Ectodermal cell (in vitro differentiated cells): Measurements from ENCODE around the gene LSM12.
A peak's percentile ranks its signal among the peaks of the same experiment; 100 is the strongest.
"Not testable (repeated sequence)": the region's sequence is repeated elsewhere in the genome, so short reads cannot be mapped to it uniquely, and the experiment has no call there.

Experiments used
- H3K27ac ChIP-seq: 2 replicates; pipeline ENCODE4 v1.7.0; 2013; ENCODE audit warnings: mild to moderate bottlenecking, low read depth, low read length; ENCODE audit not compliant: insufficient read depth, poor library complexity, severe bottlenecking
- H3K27me3 ChIP-seq: 2 replicates; pipeline ENCODE4 v1.7.0; 2013; ENCODE audit warnings: mild to moderate bottlenecking, low read length; ENCODE audit not compliant: insufficient read depth, control insufficient read depth, poor library complexity, severe bottlenecking
- H3K36me3 ChIP-seq: one replicate; pipeline ENCODE4 v1.7.0; 2013; ENCODE audit warnings: low read length; ENCODE audit not compliant: control insufficient read depth, insufficient read depth
- H3K4me1 ChIP-seq: one replicate; pipeline ENCODE4 v1.7.0; 2013; ENCODE audit warnings: low read length; ENCODE audit not compliant: control insufficient read depth, insufficient read depth
- H3K4me3 ChIP-seq: 2 replicates; pipeline ENCODE4 v1.7.0; 2013; ENCODE audit warnings: low read depth, low read length, control low read depth; ENCODE audit not compliant: insufficient read depth
- H3K9me3 ChIP-seq: 2 replicates; pipeline ENCODE4 v1.7.0; 2013; ENCODE audit warnings: mild to moderate bottlenecking, low read length, moderate library complexity; ENCODE audit not compliant: control insufficient read depth
- WGBS, 2 experiments: methylation state at CpG; one replicate each; pipeline ENCODE4 v1.1.7; 2013; ENCODE audit warnings: missing lambda C conversion rate in 2 of 2; 5-methylcytosine and 5-hydroxymethylcytosine counted together

The LSM12 gene

GRCh38 chr17:44043272-44043696 lies 23.2 kb downstream of the LSM12 start:
- Histone ChIP-seq H3K9me3 (no peaks in the 10 kb centered on the region), H3K4me1 (no peaks in the 10 kb centered on the region), H3K27ac (no peak overlapping the region), H3K4me3 (no peak overlapping the region), H3K36me3 (peaks cover 25% of the 10 kb centered on the region), H3K27me3 (no peaks in the 10 kb centered on the region)
- 90 to 95% methylated on average over 4 of the region's 4 CpGs for WGBS, 2 experiments

DNA sequence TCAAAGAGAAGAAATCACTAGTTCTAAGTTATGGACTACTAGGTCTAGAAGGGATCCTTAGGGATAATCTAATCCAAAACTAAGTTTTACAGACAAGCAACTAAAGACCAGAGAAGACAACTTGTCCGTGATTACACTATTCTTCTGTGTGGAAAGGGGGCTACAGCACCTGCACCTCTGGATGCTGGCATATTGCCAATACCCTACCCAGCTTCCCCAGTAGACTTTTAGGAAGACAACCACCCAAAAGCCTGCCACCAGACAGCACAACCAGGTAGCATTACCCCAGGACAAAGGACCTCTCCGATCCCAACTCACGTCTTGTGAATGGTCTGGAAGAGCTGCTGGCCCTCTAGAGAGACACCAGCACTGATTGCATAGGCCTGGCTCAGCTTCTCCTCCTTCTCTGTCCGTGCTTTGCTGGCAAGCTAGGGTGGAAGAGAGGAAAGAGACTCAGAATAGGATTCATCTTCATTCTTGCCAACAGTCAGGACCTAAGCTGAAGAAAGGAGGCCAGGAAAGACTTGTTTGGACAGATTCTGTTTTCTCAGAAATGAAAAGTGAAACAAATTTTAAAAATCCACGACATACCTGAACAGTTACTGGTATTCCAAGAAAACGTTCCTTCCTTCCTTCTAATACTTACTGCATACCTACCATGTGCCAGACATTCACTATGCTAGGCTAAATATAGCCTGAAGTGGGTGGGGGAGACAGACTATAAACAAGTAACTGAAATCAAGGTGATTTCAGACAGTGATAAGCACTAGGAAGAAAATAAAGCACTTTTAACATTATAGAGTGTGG lies 26.4 kb downstream of the LSM12 start:
- Histone ChIP-seq H3K36me3 (peaks cover 30% of the 10 kb centered on the region), H3K4me1 (no peaks in the 10 kb centered on the region), H3K4me3 (no peak overlapping the region), H3K27ac (no peak overlapping the region), H3K9me3 (no peaks in the 10 kb centered on the region), H3K27me3 (no peaks in the 10 kb centered on the region)
- WGBS, 2 experiments: 94 to 95% methylated on average over 6 of the region's 6 CpGs

DNA sequence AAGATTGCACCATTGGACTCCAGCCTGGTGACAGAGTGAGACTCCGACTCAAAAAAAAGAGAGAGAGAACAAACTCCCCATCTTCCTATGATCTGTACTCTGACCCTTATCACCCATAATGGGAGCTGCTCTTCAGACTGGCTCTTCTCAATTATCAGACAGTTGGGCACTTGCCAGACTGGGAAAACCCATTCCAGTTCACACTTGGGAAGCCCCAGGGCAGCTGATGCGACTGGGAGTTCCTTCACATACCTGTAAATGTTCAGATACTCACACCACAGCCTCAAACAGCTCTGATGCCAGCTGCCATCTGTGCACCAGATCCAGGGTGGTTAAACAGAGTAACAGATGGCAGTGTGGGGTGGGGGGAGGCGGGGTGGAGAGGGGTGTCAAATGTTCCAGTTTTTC lies 27.9 kb downstream of the LSM12 start:
- 97% methylated on average over 3 of the region's 3 CpGs for WGBS, 2 experiments
- Histone ChIP-seq H3K9me3 (no peaks in the 10 kb centered on the region), H3K27me3 (no peaks in the 10 kb centered on the region), H3K4me3 (no peak overlapping the region), H3K4me1 (no peaks in the 10 kb centered on the region), H3K27ac (no peak overlapping the region), H3K36me3 (peaks cover 38% of the 10 kb centered on the region)

DNA sequence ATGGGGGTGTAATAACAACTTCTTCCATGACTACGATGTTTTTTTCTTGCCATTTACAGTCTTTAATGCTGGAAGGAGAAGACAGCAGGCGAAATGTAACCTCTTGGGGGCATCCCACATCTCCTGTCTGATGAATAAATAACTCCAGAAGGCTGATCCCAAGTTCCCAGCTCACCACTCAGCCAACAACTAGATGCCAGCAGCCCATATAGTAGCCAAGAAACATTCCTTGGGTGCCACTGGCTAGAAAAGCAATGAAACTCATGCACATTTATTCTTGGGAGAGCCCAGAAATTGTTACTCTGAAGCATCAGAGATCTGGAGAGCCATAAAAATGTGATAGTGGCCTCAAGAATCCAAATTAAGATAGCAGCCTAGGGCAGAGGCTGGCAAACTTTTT lies 29.0 kb downstream of the LSM12 start:
- peaks cover 43% of the 10 kb centered on the region for H3K36me3 ChIP-seq
- 88 to 100% methylated on average over 2 of the region's 2 CpGs for WGBS, 2 experiments

GRCh38 chr17:44034688-44035087 lies 31.8 kb downstream of the LSM12 start:
- WGBS, 2 experiments: no CpG with 5 or more reads among the region's 3 CpGs
- H3K4me3 ChIP-seq, H3K27ac ChIP-seq, H3K27me3 ChIP-seq, H3K9me3 ChIP-seq, H3K4me1 ChIP-seq: not testable (repeated sequence)
- peaks cover 38% of the 10 kb centered on the region for H3K36me3 ChIP-seq

More for the DNA sequence above, 29.0 kb downstream of the LSM12 start:
- H3K27me3 ChIP-seq: no peaks in the 10 kb centered on the region
- no peaks in the 10 kb centered on the region for H3K9me3 ChIP-seq
- no peak overlapping the region for H3K27ac ChIP-seq
- H3K4me1 ChIP-seq: no peaks in the 10 kb centered on the region
- H3K4me3 ChIP-seq: no peak overlapping the region

DNA sequence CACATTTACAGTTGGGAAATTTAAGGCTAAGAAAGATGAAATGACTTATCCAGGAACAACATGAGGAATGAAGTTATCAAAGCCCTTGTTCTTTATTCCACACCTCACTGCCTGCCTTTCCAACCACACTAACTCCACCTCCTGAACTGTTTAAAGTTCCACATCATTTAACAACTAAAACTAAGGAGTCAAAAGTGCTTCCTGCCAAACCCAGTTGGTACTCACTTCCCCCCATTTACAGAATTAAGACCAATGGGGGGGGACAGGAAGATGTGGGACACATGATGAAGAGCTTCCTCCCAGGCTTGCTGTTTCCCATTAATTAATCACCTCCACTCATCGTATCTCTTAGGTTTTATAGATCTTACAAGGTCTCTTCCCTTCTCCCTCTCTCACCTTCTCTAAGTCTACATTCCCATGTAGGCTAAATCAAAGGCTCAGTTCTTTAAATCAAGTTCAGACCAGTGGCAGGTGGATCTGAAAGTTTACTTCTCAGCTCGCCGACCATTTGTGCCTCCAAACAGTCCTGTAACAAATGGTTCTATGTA lies 32.5 kb downstream of the LSM12 start:
- peaks cover 36% of the 10 kb centered on the region for H3K36me3 ChIP-seq
- no peak overlapping the region for H3K4me3 ChIP-seq
- H3K27me3 ChIP-seq: no peaks in the 10 kb centered on the region
- H3K9me3 ChIP-seq: no peaks in the 10 kb centered on the region
- no peaks in the 10 kb centered on the region for H3K4me1 ChIP-seq
- no peak overlapping the region for H3K27ac ChIP-seq
- 93 to 94% methylated on average over 3 of the region's 3 CpGs for WGBS, 2 experiments

DNA sequence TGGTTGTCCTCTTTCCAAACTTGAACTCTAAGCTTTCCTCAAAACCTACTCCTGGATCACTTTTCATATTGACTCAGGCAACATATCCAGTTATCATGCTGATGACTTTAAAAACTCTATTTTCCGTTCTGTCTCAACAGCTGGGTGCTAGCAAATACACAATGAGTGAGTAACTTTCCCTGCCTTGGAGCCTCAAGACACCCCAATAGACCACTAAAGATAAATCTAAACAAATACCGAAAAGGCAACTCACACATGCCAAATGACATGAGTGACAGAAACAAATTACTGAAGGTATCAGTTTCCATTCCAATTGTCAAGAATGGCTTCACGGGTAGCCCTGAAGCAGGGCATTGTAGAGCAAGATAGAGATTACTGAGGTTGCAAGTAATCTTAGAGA lies 36.0 kb downstream of the LSM12 start:
- Histone ChIP-seq H3K36me3 (peaks cover 15% of the 10 kb centered on the region), H3K9me3 (no peaks in the 10 kb centered on the region)
- 97 to 98% methylated on average over 3 of the region's 3 CpGs for WGBS, 2 experiments

DNA sequence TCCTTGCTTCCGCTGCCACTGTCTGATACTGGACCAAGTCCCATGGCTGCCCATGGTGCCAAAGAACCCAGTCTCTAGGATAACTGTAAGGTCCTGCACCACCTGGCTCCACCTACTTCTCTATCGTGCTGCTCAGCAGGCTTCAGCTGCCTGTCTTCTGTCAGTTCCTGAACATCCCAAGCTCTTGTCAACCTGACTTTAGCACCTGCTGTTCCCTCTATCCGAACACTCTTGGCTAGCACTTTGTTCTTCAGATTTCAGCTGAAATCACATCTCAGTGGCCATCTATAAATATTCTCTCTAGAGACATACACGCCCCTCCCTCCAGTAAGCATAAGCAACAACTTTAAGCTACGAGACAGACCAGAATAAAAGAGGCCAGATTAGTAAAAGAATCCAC lies 36.7 kb downstream of the LSM12 start:
- peaks cover 15% of the 10 kb centered on the region for H3K36me3 ChIP-seq
- no peak overlapping the region for H3K4me3 ChIP-seq
- H3K9me3 ChIP-seq: no peaks in the 10 kb centered on the region
- no peaks in the 10 kb centered on the region for H3K27me3 ChIP-seq
- 92 to 93% methylated on average over 5 of the region's 5 CpGs for WGBS, 2 experiments
- H3K4me1 ChIP-seq: no peaks in the 10 kb centered on the region
- H3K27ac ChIP-seq: no peak overlapping the region

More for the DNA sequence above, 36.0 kb downstream of the LSM12 start:
- Histone ChIP-seq H3K27me3 (no peaks in the 10 kb centered on the region), H3K4me1 (no peaks in the 10 kb centered on the region), H3K4me3 (no peak overlapping the region), H3K27ac (no peak overlapping the region)

DNA sequence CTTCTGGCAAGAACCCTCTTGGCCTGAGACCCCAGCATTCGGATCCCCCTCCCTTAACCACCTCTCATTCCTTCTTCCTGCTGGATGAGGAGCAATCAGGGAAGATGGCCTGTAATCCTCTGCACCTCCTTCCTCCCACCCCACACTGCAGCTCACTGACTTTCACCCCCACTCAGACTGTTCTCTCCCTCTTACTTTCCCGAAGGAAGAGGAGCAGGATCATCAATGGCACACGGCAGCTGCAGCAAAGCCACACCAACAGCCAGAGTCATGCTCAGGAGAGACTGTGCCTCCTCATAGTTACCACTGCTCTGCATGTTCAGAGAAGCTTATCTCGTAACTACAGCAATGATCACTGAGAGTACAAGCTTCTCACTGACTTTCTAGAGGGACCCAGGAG lies 41.6 kb downstream of the LSM12 start:
- no peaks in the 10 kb centered on the region for H3K9me3 ChIP-seq
- H3K27ac ChIP-seq: peak overlapping the region; percentile 16
- H3K4me3 ChIP-seq: no peak overlapping the region
- 91 to 94% methylated on average over 4 of the region's 4 CpGs for whole genome bisulfite sequencing, 2 experiments
- H3K4me1 ChIP-seq: no peaks in the 10 kb centered on the region
- no peaks in the 10 kb centered on the region for H3K27me3 ChIP-seq
- H3K36me3 ChIP-seq: no peaks in the 10 kb centered on the region

GRCh38 chr17:44024271-44024663 lies 42.2 kb downstream of the LSM12 start:
- no peaks in the 10 kb centered on the region for H3K27me3 ChIP-seq
- H3K4me3 ChIP-seq: no peak overlapping the region
- WGBS, 2 experiments: 91 to 94% methylated on average over 6 of the region's 6 CpGs
- H3K4me1 ChIP-seq: no peaks in the 10 kb centered on the region
- H3K9me3 ChIP-seq: no peaks in the 10 kb centered on the region
- no peak overlapping the region for H3K27ac ChIP-seq
- no peaks in the 10 kb centered on the region for H3K36me3 ChIP-seq
